Measurements from ENCODE around the gene ZNF407. TPM values are rescaled to one million over a fixed set of nuclear protein-coding genes. Genes with fewer than 3 reads are reported as not detected.

Gene ZNF407
- total RNA-seq, 1 donor from 2014 or later, result 13.2 TPM

- Mint-ChIP-seq H3K27ac (ENCODE audit: unreplicated experiment) (peak overlapping the region; percentile 58), H3K36me3 (ENCODE audit: low read depth) (no peaks in the 10 kb centered on the region), H3K4me3 (peak overlapping the region; percentile 12), H3K9me3 (no peaks in the 10 kb centered on the region), H3K4me1 (peaks cover 51% of the 10 kb centered on the region), H3K27me3 (ENCODE audit: low read depth) (no peaks in the 10 kb centered on the region)
- TF ChIP-seq CTCF (conservative IDR thresholded peaks at IDR 0.05), result no peak
- DNase-seq (ENCODE audit: low read depth, low spot score), result no peak
Observed at GRCh38 chr18:74897971-74898657, 300.4 kb downstream of the ZNF407 start.

- no peaks in the 10 kb centered on the region for H3K9me3 Mint-ChIP-seq
- H3K27me3 Mint-ChIP-seq (ENCODE audit: low read depth), result no peaks in the 10 kb centered on the region
- no peak for TF ChIP-seq CTCF (conservative IDR thresholded peaks at IDR 0.05)
- DNase-seq (ENCODE audit: low read depth, low spot score), result no peak
- H3K4me1 Mint-ChIP-seq, result peaks cover 51% of the 10 kb centered on the region
- no peaks in the 10 kb centered on the region for H3K36me3 Mint-ChIP-seq (ENCODE audit: low read depth)
- no peak overlapping the region for H3K4me3 Mint-ChIP-seq
- peak overlapping the region; percentile 28 for H3K27ac Mint-ChIP-seq (ENCODE audit: unreplicated experiment)
Observed at GRCh38 chr18:74898965-74899364, 301.3 kb downstream of the ZNF407 start.

GRCh38 chr18:74899554-74899953, 301.9 kb downstream of the ZNF407 start:
- Mint-ChIP-seq H3K27ac (ENCODE audit: unreplicated experiment) (no peak overlapping the region), H3K9me3 (no peaks in the 10 kb centered on the region)

GRCh38 chr18:74901362-74902146, 303.9 kb downstream of the ZNF407 start:
- Mint-ChIP-seq H3K27ac (ENCODE audit: unreplicated experiment) (no peak overlapping the region), H3K27me3 (ENCODE audit: low read depth) (no peaks in the 10 kb centered on the region), H3K4me3 (no peak overlapping the region), H3K36me3 (ENCODE audit: low read depth) (no peaks in the 10 kb centered on the region), H3K4me1 (peaks cover 35% of the 10 kb centered on the region), H3K9me3 (no peaks in the 10 kb centered on the region)
- no peak for DNase-seq (ENCODE audit: low read depth, low spot score)
- no peak for TF ChIP-seq CTCF (conservative IDR thresholded peaks at IDR 0.05)

More at GRCh38 chr18:74899554-74899953, 301.9 kb downstream of the ZNF407 start:
- H3K4me1 Mint-ChIP-seq, result peaks cover 52% of the 10 kb centered on the region
- DNase-seq (ENCODE audit: low read depth, low spot score), result no peak
- TF ChIP-seq CTCF (conservative IDR thresholded peaks at IDR 0.05), result no peak
- H3K4me3 Mint-ChIP-seq, result no peak overlapping the region
- H3K27me3 Mint-ChIP-seq (ENCODE audit: low read depth), result no peaks in the 10 kb centered on the region
- no peaks in the 10 kb centered on the region for H3K36me3 Mint-ChIP-seq (ENCODE audit: low read depth)

GRCh38 chr18:74902147-74902455, 304.4 kb downstream of the ZNF407 start:
- Mint-ChIP-seq H3K27me3 (ENCODE audit: low read depth) (no peaks in the 10 kb centered on the region), H3K4me1 (peaks cover 30% of the 10 kb centered on the region), H3K36me3 (ENCODE audit: low read depth) (no peaks in the 10 kb centered on the region), H3K4me3 (no peak overlapping the region), H3K9me3 (no peaks in the 10 kb centered on the region), H3K27ac (ENCODE audit: unreplicated experiment) (no peak overlapping the region)
- DNase-seq (ENCODE audit: low read depth, low spot score), result no peak
- no peak for TF ChIP-seq CTCF (conservative IDR thresholded peaks at IDR 0.05)

All from neural crest cell (in vitro differentiated cells).